Embryonic facial prominence (tissue), 1 donor: ENCODE measurements around the gene RALGPS1.

Experiments
- DNase-seq: peaks from one replicate; pipeline ENCODE4 v3.0.0-alpha.2; 2016; ENCODE audit errors: extremely low spot score

Gene RALGPS1

GRCh38 chr9:127022913-127023660 is 108.5 kb downstream of the RALGPS1 start:
- no peak for DNase-seq

GRCh38 chr9:127025042-127025441 is 110.5 kb downstream of the RALGPS1 start:
- no peak for DNase-seq

- DNase-seq, result no peak
These were observed 113.1 kb downstream of the RALGPS1 start for GRCh38 chr9:127027694-127028093.

GRCh38 chr9:127029548-127029947 is 115.0 kb downstream of the RALGPS1 start:
- DNase-seq, result no peak

GRCh38 chr9:127030814-127031740 is 116.5 kb downstream of the RALGPS1 start:
- DNase-seq, result no peak

GRCh38 chr9:127032256-127032655 is 117.7 kb downstream of the RALGPS1 start:
- no peak for DNase-seq

GRCh38 chr9:127033061-127033460 is 118.5 kb downstream of the RALGPS1 start:
- DNase-seq, result no peak

GRCh38 chr9:127033789-127034188 is 119.2 kb downstream of the RALGPS1 start:
- DNase-seq, result no peak

- DNase-seq, result no peak
These were observed 120.1 kb downstream of the RALGPS1 start for GRCh38 chr9:127034691-127035090.

GRCh38 chr9:127035423-127035822 is 120.8 kb downstream of the RALGPS1 start:
- no peak for DNase-seq

GRCh38 chr9:127035948-127036347 is 121.4 kb downstream of the RALGPS1 start:
- no peak for DNase-seq

GRCh38 chr9:127036437-127036836 is 121.9 kb downstream of the RALGPS1 start:
- no peak for DNase-seq

GRCh38 chr9:127038531-127038930 is 123.9 kb downstream of the RALGPS1 start:
- no peak for DNase-seq

- no peak for DNase-seq
These were observed 124.9 kb downstream of the RALGPS1 start for GRCh38 chr9:127039492-127039891.

- DNase-seq, result no peak
These were observed 130.6 kb downstream of the RALGPS1 start for GRCh38 chr9:127045148-127045547.

GRCh38 chr9:127047971-127048370 is 133.4 kb downstream of the RALGPS1 start:
- no peak for DNase-seq

GRCh38 chr9:127049044-127049443 is 134.5 kb downstream of the RALGPS1 start:
- no peak for DNase-seq

- DNase-seq, result no peak
These were observed 135.0 kb downstream of the RALGPS1 start for GRCh38 chr9:127049581-127049980.

GRCh38 chr9:127050152-127050551 is 135.6 kb downstream of the RALGPS1 start:
- no peak for DNase-seq

- no peak for DNase-seq
These were observed 136.0 kb downstream of the RALGPS1 start for GRCh38 chr9:127050591-127051001.

GRCh38 chr9:127051881-127052595 is 137.5 kb downstream of the RALGPS1 start:
- no peak for DNase-seq
